Measurements from ENCODE around the gene DAB1. TPM values are rescaled to one million over a fixed set of nuclear protein-coding genes. Genes with fewer than 3 reads are reported as not detected.

The DAB1 gene
- total and polyA plus RNA-seq, 4 donors: 0.05 to 2.6 (median 1.8) TPM

GRCh38 chr1:57278558-57278957, 145.3 kb downstream of the DAB1 start:
- Histone ChIP-seq H3K27me3 (ENCODE audit: control insufficient read depth in 1 of 2, insufficient read depth in 2 of 2, low read length in 1 of 2) (no peaks in the 10 kb centered on the region), H3K9me3 (ENCODE audit: control insufficient read depth, low read length) (no peaks in the 10 kb centered on the region), H3K4me1 (ENCODE audit: control insufficient read depth in 1 of 2, insufficient read depth in 2 of 2, low read length in 2 of 2) (no peaks in the 10 kb centered on the region), H3K27ac (ENCODE audit: low read depth in 1 of 2, low read length in 2 of 2) (no peak overlapping the region), H3K36me3 (ENCODE audit: control insufficient read depth in 1 of 2, insufficient read depth in 2 of 2, low read length in 1 of 2) (no peaks in the 10 kb centered on the region), H3K4me3 (ENCODE audit: low read length in 2 of 2) (no peak overlapping the region)
- no peak for ATAC-seq (ENCODE audit: low FRiP score)
- 87 to 88% methylated on average over 3 of the region's 3 CpGs for WGBS, 2 donors
- no peak for DNase-seq
- intact Hi-C loops (cut with DNase I): no loop called here

- no peaks in the 10 kb centered on the region for H3K27me3 ChIP-seq (ENCODE audit: control insufficient read depth in 1 of 2, insufficient read depth in 2 of 2, low read length in 1 of 2)
- H3K27ac ChIP-seq (ENCODE audit: low read depth in 1 of 2, low read length in 2 of 2): no peak overlapping the region
- no peaks in the 10 kb centered on the region for H3K4me1 ChIP-seq (ENCODE audit: control insufficient read depth in 1 of 2, insufficient read depth in 2 of 2, low read length in 2 of 2)
- intact Hi-C loops (cut with DNase I): no loop called here
- 54 to 76% methylated on average over 2 of the region's 2 CpGs for WGBS, 2 donors
- no peak overlapping the region for H3K4me3 ChIP-seq (ENCODE audit: low read length in 2 of 2)
- H3K9me3 ChIP-seq (ENCODE audit: control insufficient read depth, low read length): no peaks in the 10 kb centered on the region
- DNase-seq: no peak
- no peak for ATAC-seq (ENCODE audit: low FRiP score)
- no peaks in the 10 kb centered on the region for H3K36me3 ChIP-seq (ENCODE audit: control insufficient read depth in 1 of 2, insufficient read depth in 2 of 2, low read length in 1 of 2)
Measured at GRCh38 chr1:57277681-57278080, 146.2 kb downstream of the DAB1 start.

- 69 to 70% methylated on average over 5 of the region's 5 CpGs for WGBS, 2 donors
- intact Hi-C loops (cut with DNase I): no loop called here
- Histone ChIP-seq H3K27ac (ENCODE audit: low read depth in 1 of 2, low read length in 2 of 2) (no peak overlapping the region), H3K36me3 (ENCODE audit: control insufficient read depth in 1 of 2, insufficient read depth in 2 of 2, low read length in 1 of 2) (no peaks in the 10 kb centered on the region), H3K9me3 (ENCODE audit: control insufficient read depth, low read length) (no peaks in the 10 kb centered on the region), H3K4me3 (ENCODE audit: low read length in 2 of 2) (no peak overlapping the region), H3K27me3 (ENCODE audit: control insufficient read depth in 1 of 2, insufficient read depth in 2 of 2, low read length in 1 of 2) (no peaks in the 10 kb centered on the region), H3K4me1 (ENCODE audit: control insufficient read depth in 1 of 2, insufficient read depth in 2 of 2, low read length in 2 of 2) (no peaks in the 10 kb centered on the region)
- DNase-seq: no peak
- ATAC-seq (ENCODE audit: low FRiP score): no peak
Measured at GRCh38 chr1:57276918-57277317, 146.9 kb downstream of the DAB1 start.

GRCh38 chr1:57272601-57273000, 151.3 kb downstream of the DAB1 start:
- Histone ChIP-seq H3K36me3 (ENCODE audit: control insufficient read depth in 1 of 2, insufficient read depth in 2 of 2, low read length in 1 of 2) (no peaks in the 10 kb centered on the region), H3K9me3 (ENCODE audit: control insufficient read depth, low read length) (no peaks in the 10 kb centered on the region), H3K27ac (ENCODE audit: low read depth in 1 of 2, low read length in 2 of 2) (no peak overlapping the region), H3K27me3 (ENCODE audit: control insufficient read depth in 1 of 2, insufficient read depth in 2 of 2, low read length in 1 of 2) (no peaks in the 10 kb centered on the region), H3K4me1 (ENCODE audit: control insufficient read depth in 1 of 2, insufficient read depth in 2 of 2, low read length in 2 of 2) (no peaks in the 10 kb centered on the region), H3K4me3 (ENCODE audit: low read length in 2 of 2) (no peak overlapping the region)
- ATAC-seq (ENCODE audit: low FRiP score) (no peak), DNase-seq (no peak)
- 55 to 66% methylated on average over 2 of the region's 2 CpGs for WGBS, 2 donors
- intact Hi-C loops (cut with DNase I): no loop called here

- DNase-seq (no peak), ATAC-seq (ENCODE audit: low FRiP score) (no peak)
- intact Hi-C loops (cut with DNase I): no loop called here
- Histone ChIP-seq H3K4me1 (ENCODE audit: control insufficient read depth in 1 of 2, insufficient read depth in 2 of 2, low read length in 2 of 2) (no peaks in the 10 kb centered on the region), H3K9me3 (ENCODE audit: control insufficient read depth, low read length) (peaks cover under 1% of the 10 kb centered on the region), H3K27ac (ENCODE audit: low read depth in 1 of 2, low read length in 2 of 2) (no peak overlapping the region), H3K4me3 (ENCODE audit: low read length in 2 of 2) (no peak overlapping the region), H3K36me3 (ENCODE audit: control insufficient read depth in 1 of 2, insufficient read depth in 2 of 2, low read length in 1 of 2) (no peaks in the 10 kb centered on the region), H3K27me3 (ENCODE audit: control insufficient read depth in 1 of 2, insufficient read depth in 2 of 2, low read length in 1 of 2) (peaks cover 0 to under 1% of the 10 kb centered on the region in 2 donors)
- 81 to 86% methylated on average over 2 of the region's 2 CpGs for WGBS, 2 donors
Measured at GRCh38 chr1:57272150-57272549, 151.7 kb downstream of the DAB1 start.

- Histone ChIP-seq H3K36me3 (ENCODE audit: control insufficient read depth in 1 of 2, insufficient read depth in 2 of 2, low read length in 1 of 2) (no peaks in the 10 kb centered on the region), H3K4me1 (ENCODE audit: control insufficient read depth in 1 of 2, insufficient read depth in 2 of 2, low read length in 2 of 2) (no peaks in the 10 kb centered on the region), H3K27ac (ENCODE audit: low read depth in 1 of 2, low read length in 2 of 2) (no peak overlapping the region), H3K4me3 (ENCODE audit: low read length in 2 of 2) (no peak overlapping the region), H3K27me3 (ENCODE audit: control insufficient read depth in 1 of 2, insufficient read depth in 2 of 2, low read length in 1 of 2) (peaks cover 0 to 2% of the 10 kb centered on the region in 2 donors), H3K9me3 (ENCODE audit: control insufficient read depth, low read length) (peaks cover 2% of the 10 kb centered on the region)
- 82 to 83% methylated on average over 8 of the region's 8 CpGs for WGBS, 2 donors
- intact Hi-C loops (cut with DNase I): no loop called here
- DNase-seq: no peak
- ATAC-seq (ENCODE audit: low FRiP score): no peak
Measured at GRCh38 chr1:57270927-57271698, 152.7 kb downstream of the DAB1 start.

GRCh38 chr1:57269630-57270225, 154.1 kb downstream of the DAB1 start:
- ATAC-seq (ENCODE audit: low FRiP score): no peak
- H3K27me3 ChIP-seq (ENCODE audit: control insufficient read depth in 1 of 2, insufficient read depth in 2 of 2, low read length in 1 of 2): peaks cover 0 to 2% of the 10 kb centered on the region in 2 donors
- intact Hi-C loops (cut with DNase I): no loop called here
- no peak overlapping the region for H3K4me3 ChIP-seq (ENCODE audit: low read length in 2 of 2)
- no peak overlapping the region for H3K27ac ChIP-seq (ENCODE audit: low read depth in 1 of 2, low read length in 2 of 2)
- H3K9me3 ChIP-seq (ENCODE audit: control insufficient read depth, low read length): peaks cover 2% of the 10 kb centered on the region
- no peaks in the 10 kb centered on the region for H3K4me1 ChIP-seq (ENCODE audit: control insufficient read depth in 1 of 2, insufficient read depth in 2 of 2, low read length in 2 of 2)
- DNase-seq: no peak
- WGBS, 2 donors: 48 to 53% methylated on average over 10 of the region's 10 CpGs
- H3K36me3 ChIP-seq (ENCODE audit: control insufficient read depth in 1 of 2, insufficient read depth in 2 of 2, low read length in 1 of 2): no peaks in the 10 kb centered on the region

GRCh38 chr1:57265104-57265503, 158.8 kb downstream of the DAB1 start:
- Histone ChIP-seq H3K27ac (ENCODE audit: low read depth in 1 of 2, low read length in 2 of 2) (no peak overlapping the region), H3K4me3 (ENCODE audit: low read length in 2 of 2) (no peak overlapping the region), H3K27me3 (ENCODE audit: control insufficient read depth in 1 of 2, insufficient read depth in 2 of 2, low read length in 1 of 2) (peaks cover 0 to 2% of the 10 kb centered on the region in 2 donors), H3K9me3 (ENCODE audit: control insufficient read depth, low read length) (peaks cover 2% of the 10 kb centered on the region), H3K36me3 (ENCODE audit: control insufficient read depth in 1 of 2, insufficient read depth in 2 of 2, low read length in 1 of 2) (no peaks in the 10 kb centered on the region), H3K4me1 (ENCODE audit: control insufficient read depth in 1 of 2, insufficient read depth in 2 of 2, low read length in 2 of 2) (no peaks in the 10 kb centered on the region)
- DNase-seq: no peak
- ATAC-seq (ENCODE audit: low FRiP score): no peak
- whole genome bisulfite sequencing, 2 donors: 40 to 42% methylated on average over 5 of the region's 5 CpGs
- intact Hi-C loops (cut with DNase I): no loop called here

- Histone ChIP-seq H3K36me3 (ENCODE audit: control insufficient read depth in 1 of 2, insufficient read depth in 2 of 2, low read length in 1 of 2) (no peaks in the 10 kb centered on the region), H3K27me3 (ENCODE audit: control insufficient read depth in 1 of 2, insufficient read depth in 2 of 2, low read length in 1 of 2) (peaks cover 0 to 2% of the 10 kb centered on the region in 2 donors), H3K4me3 (ENCODE audit: low read length in 2 of 2) (no peak overlapping the region), H3K27ac (ENCODE audit: low read depth in 1 of 2, low read length in 2 of 2) (no peak overlapping the region), H3K9me3 (ENCODE audit: control insufficient read depth, low read length) (peaks cover 3% of the 10 kb centered on the region), H3K4me1 (ENCODE audit: control insufficient read depth in 1 of 2, insufficient read depth in 2 of 2, low read length in 2 of 2) (no peaks in the 10 kb centered on the region)
- ATAC-seq (ENCODE audit: low FRiP score) (no peak), DNase-seq (no peak)
- intact Hi-C loops (cut with DNase I): no loop called here
- 58 to 72% methylated on average over 3 of the region's 3 CpGs for WGBS, 2 donors
Measured at GRCh38 chr1:57262472-57262871, 161.4 kb downstream of the DAB1 start.
